Cardiac muscle cell (in vitro differentiated cells and primary cell): ENCODE data around the gene ENPEP. TPM values are rescaled to one million over a fixed set of nuclear protein-coding genes. Genes with fewer than 3 reads are reported as not detected.

Source experiments
- DNase-seq, 2 donors: peaks; one replicate each; pipeline versions ENCODE4 v3.0.0 to v3.0.0-alpha.2; 2010 to 2017; ENCODE audit warnings: low read depth in 1 of 2, low spot score in 1 of 2
- H3K27ac ChIP-seq: fragments of 200-600 bp; sonication (generic); 2 replicates; pipeline ENCODE4 v1.5.1; 2016
- H3K27me3 ChIP-seq: fragments of 200-600 bp; sonication (generic); 2 replicates; pipeline ENCODE4 v1.6.0; 2016; ENCODE audit warnings: control low read depth
- H3K36me3 ChIP-seq: fragments of 200-600 bp; sonication (generic); 2 replicates; pipeline ENCODE4 v1.5.1; 2016; ENCODE audit warnings: control low read depth
- H3K4me1 ChIP-seq: fragments of 200-600 bp; sonication (generic); 2 replicates; pipeline ENCODE4 v1.8.1; 2017; ENCODE audit warnings: low read depth, mild to moderate bottlenecking, mixed run types
- H3K4me3 ChIP-seq: fragments of 200-600 bp; sonication (generic); 2 replicates; pipeline ENCODE4 v1.5.1; 2016; ENCODE audit warnings: mild to moderate bottlenecking
- H3K9me3 ChIP-seq: fragments of 200-600 bp; sonication (generic); 2 replicates; pipeline ENCODE4 v1.5.1; 2017; ENCODE audit warnings: low read depth, mild to moderate bottlenecking, control low read depth
- polyA plus RNA-seq: library from polyadenylated mRNA; unstranded; fragments of >200 nt; fragmentation: Nextera tagmentation; extraction: Ambion mirVana; gene quantifications from 2 replicates; pipeline ENCODE4 v1.2.1, GENCODE V29; 2016
- total RNA-seq: library from RNA; depleted of rRNA; stranded (reverse); fragments of >200 nt; gene quantifications from 2 replicates; pipeline ENCODE4 v1.2.3, GENCODE V29; 2016
- TF ChIP-seq, protein P1 (sequence below): IDR thresholded peaks from 2 replicates; pipeline ENCODE4 v1.5.1; 2012; ENCODE audit warnings: low read depth, mild to moderate bottlenecking, low read length

The ENPEP gene
- total and polyA plus RNA-seq, 2 experiments from 2014 or later: 4.6 to 5.5 TPM

DNA sequence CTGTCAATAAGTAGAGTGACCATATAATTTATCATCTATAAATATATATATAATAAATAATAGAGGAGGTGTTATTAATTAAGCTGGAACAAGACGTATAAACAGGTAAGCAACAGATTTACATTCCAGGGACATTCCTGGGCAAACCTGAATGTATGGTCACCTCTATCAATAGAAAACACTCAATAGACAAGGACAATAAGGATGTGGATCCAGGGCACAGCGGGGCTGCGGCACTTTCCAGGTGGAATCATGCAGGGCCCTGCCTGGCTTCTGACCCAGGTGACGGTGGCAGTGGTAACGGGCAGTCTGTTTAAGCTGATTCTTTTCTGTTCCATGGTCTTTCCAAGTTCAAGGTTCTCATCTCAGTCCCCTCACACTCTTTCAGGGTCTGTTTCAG is 22.5 kb downstream of the ENPEP start:
- H3K27ac ChIP-seq: no peak overlapping the region
- TF ChIP-seq, protein P1, sequence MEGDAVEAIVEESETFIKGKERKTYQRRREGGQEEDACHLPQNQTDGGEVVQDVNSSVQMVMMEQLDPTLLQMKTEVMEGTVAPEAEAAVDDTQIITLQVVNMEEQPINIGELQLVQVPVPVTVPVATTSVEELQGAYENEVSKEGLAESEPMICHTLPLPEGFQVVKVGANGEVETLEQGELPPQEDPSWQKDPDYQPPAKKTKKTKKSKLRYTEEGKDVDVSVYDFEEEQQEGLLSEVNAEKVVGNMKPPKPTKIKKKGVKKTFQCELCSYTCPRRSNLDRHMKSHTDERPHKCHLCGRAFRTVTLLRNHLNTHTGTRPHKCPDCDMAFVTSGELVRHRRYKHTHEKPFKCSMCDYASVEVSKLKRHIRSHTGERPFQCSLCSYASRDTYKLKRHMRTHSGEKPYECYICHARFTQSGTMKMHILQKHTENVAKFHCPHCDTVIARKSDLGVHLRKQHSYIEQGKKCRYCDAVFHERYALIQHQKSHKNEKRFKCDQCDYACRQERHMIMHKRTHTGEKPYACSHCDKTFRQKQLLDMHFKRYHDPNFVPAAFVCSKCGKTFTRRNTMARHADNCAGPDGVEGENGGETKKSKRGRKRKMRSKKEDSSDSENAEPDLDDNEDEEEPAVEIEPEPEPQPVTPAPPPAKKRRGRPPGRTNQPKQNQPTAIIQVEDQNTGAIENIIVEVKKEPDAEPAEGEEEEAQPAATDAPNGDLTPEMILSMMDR: no peak
- no peak overlapping the region for H3K4me3 ChIP-seq
- no peaks in the 10 kb centered on the region for H3K27me3 ChIP-seq
- H3K9me3 ChIP-seq: no peaks in the 10 kb centered on the region
- H3K36me3 ChIP-seq: no peaks in the 10 kb centered on the region
- H3K4me1 ChIP-seq: peaks cover 8% of the 10 kb centered on the region
- DNase-seq: no peak

DNA sequence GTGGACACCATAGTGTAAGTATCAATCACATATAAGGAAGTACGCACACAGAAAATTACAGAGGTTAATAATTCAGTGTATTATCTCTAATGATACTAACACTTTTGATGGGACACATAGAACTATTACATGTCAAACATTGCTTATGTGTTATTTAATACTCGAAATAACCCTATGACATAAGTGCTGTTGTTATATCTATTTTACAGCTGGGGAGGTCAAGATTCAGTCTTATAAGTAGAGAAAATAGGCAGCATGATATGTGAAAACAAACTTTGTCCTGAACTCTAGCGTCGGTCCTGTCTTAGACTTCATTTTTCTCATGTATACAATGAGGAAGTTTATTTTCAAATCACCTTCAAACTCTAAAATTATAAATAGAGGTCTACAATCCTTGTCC is 23.2 kb downstream of the ENPEP start:
- Histone ChIP-seq H3K27ac (no peak overlapping the region), H3K4me3 (no peak overlapping the region), H3K4me1 (peaks cover 11% of the 10 kb centered on the region), H3K9me3 (no peaks in the 10 kb centered on the region), H3K36me3 (no peaks in the 10 kb centered on the region), H3K27me3 (no peaks in the 10 kb centered on the region)
- TF ChIP-seq, protein P1: no peak
- no peak for DNase-seq

DNA sequence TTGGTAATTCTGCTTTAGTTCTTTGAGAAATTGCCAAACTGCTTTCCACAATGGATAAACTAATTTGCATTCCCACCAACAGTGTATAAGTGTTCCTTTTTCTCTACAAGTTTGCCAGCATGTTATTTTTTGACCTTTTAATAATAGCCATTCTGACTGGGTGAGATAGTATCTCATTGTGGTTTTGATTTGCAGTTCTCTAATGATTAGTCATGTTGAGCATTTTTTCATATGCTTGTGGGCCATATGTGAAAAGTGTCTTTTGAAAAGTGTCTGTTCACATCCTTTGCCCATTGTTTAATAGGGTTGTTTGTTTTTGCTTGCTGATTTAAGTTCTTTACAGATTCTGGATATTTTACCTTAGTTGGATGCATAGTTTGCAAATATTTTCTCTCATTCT is 25.9 kb downstream of the ENPEP start:
- peak in 1 of 2 donors; percentile 50 for DNase-seq
- H3K36me3 ChIP-seq: no peaks in the 10 kb centered on the region
- H3K27me3 ChIP-seq: no peaks in the 10 kb centered on the region
- peaks cover 11% of the 10 kb centered on the region for H3K4me1 ChIP-seq
- TF ChIP-seq, protein P1: no peak
- no peaks in the 10 kb centered on the region for H3K9me3 ChIP-seq
- no peak overlapping the region for H3K27ac ChIP-seq
- no peak overlapping the region for H3K4me3 ChIP-seq

DNA sequence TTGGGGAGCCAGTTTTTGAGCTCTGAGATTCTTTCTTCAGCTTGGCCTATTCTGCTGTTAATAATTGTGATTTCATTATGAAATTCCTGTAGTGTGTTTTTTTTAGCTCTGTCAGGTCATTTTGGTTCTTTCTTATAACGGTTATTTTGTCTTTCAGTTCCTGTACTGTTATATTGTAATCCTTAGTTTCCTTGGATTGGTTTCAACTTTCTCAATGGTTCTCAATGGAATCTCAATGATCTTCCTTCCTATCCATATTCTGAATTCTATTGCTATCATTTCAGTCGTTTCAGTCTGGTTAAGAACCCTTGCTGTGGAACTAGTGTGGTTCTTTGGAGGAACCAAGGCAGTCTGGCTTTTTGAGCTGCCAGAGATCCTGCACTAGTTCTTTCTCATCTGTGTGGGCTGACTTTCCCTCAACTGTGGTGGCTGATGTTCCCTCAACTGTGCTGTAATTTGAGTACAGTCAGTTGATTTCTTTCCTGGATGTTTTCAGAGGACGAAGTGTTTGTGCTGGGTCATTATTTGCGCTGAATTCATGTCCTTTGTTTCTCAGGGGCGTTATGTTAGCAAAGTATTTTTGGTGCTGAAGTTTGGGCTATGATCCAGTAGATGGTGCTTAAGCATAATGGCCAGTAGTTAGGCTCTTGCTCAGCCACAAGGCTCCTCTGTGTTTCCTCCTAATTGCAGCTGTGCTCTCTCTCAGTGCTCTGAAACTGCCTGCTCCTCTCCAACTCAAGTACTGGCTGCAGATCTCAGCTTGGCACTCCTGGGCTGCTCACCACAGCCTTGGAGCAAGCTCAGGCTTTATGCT is 27.5 kb downstream of the ENPEP start:
- no peak overlapping the region for H3K4me3 ChIP-seq
- no peak overlapping the region for H3K27ac ChIP-seq
- TF ChIP-seq, protein P1: no peak
- H3K36me3 ChIP-seq: no peaks in the 10 kb centered on the region
- H3K4me1 ChIP-seq: peaks cover 11% of the 10 kb centered on the region
- peak in 1 of 2 donors; percentile 55 for DNase-seq
- no peaks in the 10 kb centered on the region for H3K9me3 ChIP-seq
- H3K27me3 ChIP-seq: no peaks in the 10 kb centered on the region

DNA sequence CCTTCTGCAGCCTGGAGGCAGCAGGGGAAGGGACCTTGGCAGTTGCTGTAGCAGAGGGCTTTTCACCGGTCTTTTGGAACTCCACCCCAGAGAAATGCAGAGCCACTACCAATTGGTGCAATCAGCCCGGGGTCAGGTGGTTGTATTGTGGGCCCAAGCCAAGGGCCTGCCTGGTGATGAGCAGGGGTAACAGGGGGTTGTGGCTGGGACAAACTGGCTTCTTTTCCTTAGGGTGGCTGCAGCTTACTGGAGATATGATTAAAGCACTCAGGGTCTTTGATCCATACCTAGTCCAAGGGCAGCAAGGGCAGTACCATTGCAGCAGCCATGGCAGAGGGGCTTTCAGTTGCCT is 28.1 kb downstream of the ENPEP start:
- TF ChIP-seq, protein P1: no peak
- Histone ChIP-seq H3K36me3 (no peaks in the 10 kb centered on the region), H3K4me3 (no peak overlapping the region), H3K9me3 (no peaks in the 10 kb centered on the region), H3K4me1 (peaks cover 11% of the 10 kb centered on the region), H3K27ac (no peak overlapping the region), H3K27me3 (no peaks in the 10 kb centered on the region)
- DNase-seq: no peak
